ENCODE measurements around the gene RBMS1.

RBMS1 gene

GRCh38 chr2:160289831-160290230 is 203.8 kb downstream of the RBMS1 start:
- H3K4me3 ChIP-seq (ENCODE audit: low read depth, low read length), result no peak overlapping the region
- ChIA-PET CTCF (interaction anchor here (0.9 to 3.0 kb wide), 6 partner anchors 10 to 704 kb away, joined by 3 to 17 read pairs (median 5); no protein-coding TSS in a partner anchor), POLR2A (no interaction called here)
- TF ChIP-seq CTCF (IDR thresholded peaks at IDR 0.05; ENCODE audit: insufficient read depth, low read length, missing control alignments), result no peak
- no peak for DNase-seq (ENCODE audit: low read depth, low spot score)

GRCh38 chr2:160289126-160289525 is 204.5 kb downstream of the RBMS1 start:
- no peak for TF ChIP-seq CTCF (IDR thresholded peaks at IDR 0.05; ENCODE audit: insufficient read depth, low read length, missing control alignments)
- no peak for DNase-seq (ENCODE audit: low read depth, low spot score)
- ChIA-PET POLR2A (no interaction called here), CTCF (interaction anchor here (0.7 to 3.0 kb wide), 7 partner anchors 11 to 705 kb away, joined by 3 to 17 read pairs (median 4); no protein-coding TSS in a partner anchor)
- H3K4me3 ChIP-seq (ENCODE audit: low read depth, low read length), result no peak overlapping the region

GRCh38 chr2:160288324-160288723 is 205.3 kb downstream of the RBMS1 start:
- POLR2A ChIA-PET, result no interaction called here
- no peak for TF ChIP-seq CTCF (IDR thresholded peaks at IDR 0.05; ENCODE audit: insufficient read depth, low read length, missing control alignments)
- DNase-seq (ENCODE audit: low read depth, low spot score), result no peak
- no peak overlapping the region for H3K4me3 ChIP-seq (ENCODE audit: low read depth, low read length)
- CTCF ChIA-PET, result interaction anchor here (2.0 to 2.5 kb wide), 2 partner anchors 12 to 18 kb away, joined by 6 to 8 read pairs; no protein-coding TSS in a partner anchor

- no peak for DNase-seq (ENCODE audit: low read depth, low spot score)
- TF ChIP-seq CTCF (IDR thresholded peaks at IDR 0.05; ENCODE audit: insufficient read depth, low read length, missing control alignments), result no peak
- POLR2A ChIA-PET, result no interaction called here
- H3K4me3 ChIP-seq (ENCODE audit: low read depth, low read length), result no peak overlapping the region
- CTCF ChIA-PET, result no interaction called here
These were observed 206.1 kb downstream of the RBMS1 start for GRCh38 chr2:160287476-160287875.

- H3K4me3 ChIP-seq (ENCODE audit: low read depth, low read length), result no peak overlapping the region
- ChIA-PET POLR2A (no interaction called here), CTCF (no interaction called here)
- DNase-seq (ENCODE audit: low read depth, low spot score), result no peak
- TF ChIP-seq CTCF (IDR thresholded peaks at IDR 0.05; ENCODE audit: insufficient read depth, low read length, missing control alignments), result no peak
These were observed 207.1 kb downstream of the RBMS1 start for GRCh38 chr2:160286551-160286950.

GRCh38 chr2:160283675-160284074 is 209.9 kb downstream of the RBMS1 start:
- ChIA-PET POLR2A (no interaction called here), CTCF (interaction anchor here (1.0 to 1.7 kb wide), 2 partner anchors 9 to 711 kb away, joined by 3 to 5 read pairs; no protein-coding TSS in a partner anchor)
- DNase-seq (ENCODE audit: low read depth, low spot score), result no peak

More at GRCh38 chr2:160283675-160284074, 209.9 kb downstream of the RBMS1 start:
- H3K4me3 ChIP-seq (ENCODE audit: low read depth, low read length), result no peak overlapping the region
- TF ChIP-seq CTCF (IDR thresholded peaks at IDR 0.05; ENCODE audit: insufficient read depth, low read length, missing control alignments), result no peak

All from AG04449 (cell line).